Erythroblast (primary cell): ENCODE measurements around the gene PHLPP2.

Experiments used
- GATA1 ChIP-seq: IDR thresholded peaks from 2 replicates; pipeline ENCODE4 v1.6.1; 2011; ENCODE audit warnings: low read depth, mild to moderate bottlenecking, control low read depth, low read length, moderate library complexity
- POLR2A ChIP-seq: IDR thresholded peaks from 2 replicates; pipeline ENCODE4 v1.6.1; 2011; ENCODE audit warnings: mild to moderate bottlenecking, low read length

DNA sequence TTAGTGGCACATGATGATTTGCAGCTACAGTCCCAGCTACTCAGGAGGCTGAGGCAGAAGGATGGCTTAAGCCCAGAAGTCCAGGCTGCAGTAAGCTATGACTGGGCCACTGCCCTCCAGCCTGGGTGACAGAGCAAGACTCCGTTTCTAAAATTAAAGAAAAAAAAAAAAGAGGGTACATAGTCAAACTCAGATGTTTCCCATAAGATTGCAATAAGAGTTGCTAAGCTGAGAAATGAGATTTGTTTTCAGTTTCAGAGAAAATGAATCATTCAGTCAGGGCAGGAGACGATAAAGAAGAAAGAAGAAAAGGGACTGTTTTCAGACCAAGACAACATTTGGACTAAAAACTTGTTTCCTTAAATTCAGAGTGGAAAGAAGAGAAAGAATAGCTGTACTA lies 30.2 kb upstream of the PHLPP2 start:
- no peak for TF ChIP-seq POLR2A
- no peak for TF ChIP-seq GATA1
